ENCODE measurements around the gene NSG1. TPM values are rescaled to one million over a fixed set of nuclear protein-coding genes. Genes with fewer than 3 reads are reported as not detected.

NSG1 gene
- total RNA-seq, 2 donors from 2014 or later = 17.1 to 88.8 TPM

- TF ChIP-seq POLR2A (IDR thresholded peaks at IDR 0.05) = no peak
- TF ChIP-seq CTCF (IDR thresholded peaks at IDR 0.05) = no peak
- no peak for TF ChIP-seq POLR2AphosphoS5 (IDR thresholded peaks at IDR 0.05)
- 92% methylated on average over 2 of the region's 2 CpGs for whole genome bisulfite sequencing
- no peak for DNase-seq (ENCODE audit: low spot score)
- no peaks in the 10 kb centered on the region for H3K4me1 ChIP-seq (replicated peaks)
- H3K27me3 ChIP-seq (replicated peaks; ENCODE audit: insufficient read depth) = no peaks in the 10 kb centered on the region
- no peaks in the 10 kb centered on the region for H3K36me3 ChIP-seq
- intact Hi-C loops (cut with DNase I) = no loop called here
- H3K4me3 ChIP-seq = no peak overlapping the region
- H3K27ac ChIP-seq = no peak overlapping the region
- no peaks in the 10 kb centered on the region for H3K9me3 ChIP-seq
These were observed 49.4 kb downstream of the NSG1 start for GRCh38 chr4:4436244-4436823.

- intact Hi-C loops (cut with DNase I) = no loop called here
- Histone ChIP-seq H3K4me3 (no peak overlapping the region), H3K4me1 (replicated peaks) (no peaks in the 10 kb centered on the region), H3K27me3 (replicated peaks; ENCODE audit: insufficient read depth) (no peaks in the 10 kb centered on the region), H3K27ac (no peak overlapping the region), H3K36me3 (no peaks in the 10 kb centered on the region), H3K9me3 (no peaks in the 10 kb centered on the region)
- DNase-seq (ENCODE audit: low spot score) = no peak
- 56% methylated on average over 13 of the region's 13 CpGs for WGBS
- TF ChIP-seq POLR2A (IDR thresholded peaks at IDR 0.05) (no peak), POLR2AphosphoS5 (IDR thresholded peaks at IDR 0.05) (no peak), CTCF (IDR thresholded peaks at IDR 0.05) (no peak)
These were observed 51.0 kb downstream of the NSG1 start for GRCh38 chr4:4437798-4438470.

- no peak for DNase-seq (ENCODE audit: low spot score)
- TF ChIP-seq CTCF (IDR thresholded peaks at IDR 0.05) = no peak
- TF ChIP-seq POLR2AphosphoS5 (IDR thresholded peaks at IDR 0.05) = no peak
- TF ChIP-seq POLR2A (IDR thresholded peaks at IDR 0.05) = no peak
- intact Hi-C loops (cut with DNase I) = no loop called here
- no peak overlapping the region for H3K27ac ChIP-seq
- H3K4me1 ChIP-seq (replicated peaks) = no peaks in the 10 kb centered on the region
- no peak overlapping the region for H3K4me3 ChIP-seq
- no peaks in the 10 kb centered on the region for H3K27me3 ChIP-seq (replicated peaks; ENCODE audit: insufficient read depth)
- no peaks in the 10 kb centered on the region for H3K36me3 ChIP-seq
- no peaks in the 10 kb centered on the region for H3K9me3 ChIP-seq
These were observed 52.0 kb downstream of the NSG1 start for GRCh38 chr4:4438891-4439290.

- Histone ChIP-seq H3K36me3 (no peaks in the 10 kb centered on the region), H3K27ac (no peak overlapping the region), H3K4me3 (no peak overlapping the region), H3K27me3 (replicated peaks; ENCODE audit: insufficient read depth) (no peaks in the 10 kb centered on the region), H3K4me1 (replicated peaks) (no peaks in the 10 kb centered on the region), H3K9me3 (no peaks in the 10 kb centered on the region)
- TF ChIP-seq POLR2A (IDR thresholded peaks at IDR 0.05) (no peak), POLR2AphosphoS5 (IDR thresholded peaks at IDR 0.05) (no peak), CTCF (IDR thresholded peaks at IDR 0.05) (no peak)
- no peak for DNase-seq (ENCODE audit: low spot score)
- WGBS = 72% methylated on average over 4 of the region's 4 CpGs
- intact Hi-C loops (cut with DNase I) = no loop called here
These were observed 52.9 kb downstream of the NSG1 start for GRCh38 chr4:4439782-4440181.
